HL-60 (cell line): ENCODE results near the gene HNRNPA2B1.

ENCODE experiments used
- DNase-seq, 2 experiments: peaks; one replicate each; pipeline ENCODE4 v3.0.0-alpha.2; 2010 to 2020; ENCODE audit warnings: low read depth in 1 of 2, low spot score in 1 of 2
- H3K27ac ChIP-seq: fragments of 250-450 bp; sonication (Bioruptor Pico); replicated peaks from 2 replicates; pipeline ENCODE4 v1.5.1; 2020; ENCODE audit warnings: mild to moderate bottlenecking, moderate library complexity
- H3K27me3 ChIP-seq: fragments of 250-450 bp; sonication (Bioruptor Pico); 2 replicates; pipeline ENCODE4 v1.5.1; 2021; ENCODE audit warnings: mild to moderate bottlenecking, moderate library complexity; ENCODE audit not compliant: insufficient read depth, poor library complexity, severe bottlenecking
- H3K4me3 ChIP-seq: replicated peaks from 2 replicates; pipeline ENCODE4 v1.5.1; 2011; ENCODE audit warnings: mild to moderate bottlenecking, control low read depth, low read length; ENCODE audit not compliant: insufficient read depth
- GABPA ChIP-seq: IDR thresholded peaks from 2 replicates; pipeline ENCODE4 v1.6.1; 2012; ENCODE audit warnings: low read depth
- POLR2AphosphoS5 ChIP-seq: IDR thresholded peaks from 2 replicates; pipeline ENCODE4 v1.6.1; 2012; ENCODE audit warnings: low read depth
- SPI1 ChIP-seq: IDR thresholded peaks from 2 replicates; pipeline ENCODE4 v1.6.1; 2012; ENCODE audit warnings: low read depth, mild to moderate bottlenecking, borderline replicate concordance
- TF ChIP-seq, protein P1 (sequence below): IDR thresholded peaks from 2 replicates; pipeline ENCODE4 v1.6.1; 2012; ENCODE audit warnings: low read depth; ENCODE audit not compliant: insufficient replicate concordance
- TF ChIP-seq, protein P2 (sequence below): IDR thresholded peaks from one replicate; pipeline ENCODE4 v1.5.1; 2011; ENCODE audit warnings: low read length, control low read depth, inconsistent platforms; ENCODE audit not compliant: insufficient read depth

Gene HNRNPA2B1

DNA sequence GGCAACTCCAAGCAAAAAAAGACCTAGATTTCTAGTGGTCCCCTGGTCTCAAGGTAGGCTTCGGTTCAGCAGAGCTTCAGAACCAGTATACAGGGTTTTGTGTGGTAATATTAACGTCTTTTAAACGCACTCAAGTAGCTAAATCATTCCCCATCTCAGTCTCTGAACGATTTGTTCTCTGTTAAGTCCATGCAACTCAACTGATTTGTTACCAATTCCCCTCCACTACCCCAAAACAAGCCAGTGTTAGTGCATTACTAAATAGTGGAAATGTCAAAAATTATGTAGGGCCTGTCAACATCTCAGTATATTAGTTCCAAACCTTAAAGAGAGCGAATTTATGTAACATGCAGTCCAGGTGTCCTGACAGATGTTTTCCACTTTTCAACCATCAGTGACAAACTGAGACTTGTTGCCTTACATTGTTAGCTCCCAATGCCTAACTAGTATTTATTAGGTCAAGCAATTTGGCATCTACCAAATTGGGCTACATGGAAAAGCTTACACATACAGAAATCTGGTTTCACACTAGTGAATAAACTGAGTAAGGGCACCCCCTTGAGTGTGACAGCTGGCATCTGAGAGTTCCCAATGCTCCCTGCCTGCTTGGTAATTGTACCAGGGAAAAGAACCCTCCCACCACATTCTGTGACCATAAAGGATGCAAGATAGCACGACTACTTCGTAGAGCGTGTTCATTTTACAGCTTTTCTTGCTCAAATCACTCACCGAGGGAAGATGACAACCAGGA lies 12.2 kb downstream of the HNRNPA2B1 start:
- no peak overlapping the region; the same call in 1 of the 2 replicates for H3K27ac ChIP-seq
- H3K4me3 ChIP-seq: no peak overlapping the region
- no peaks in the 10 kb centered on the region for H3K27me3 ChIP-seq
- TF ChIP-seq POLR2AphosphoS5 (peak; percentile 69), GABPA (no peak; the same call in 1 of the 2 replicates)
- no peak for DNase-seq

DNA sequence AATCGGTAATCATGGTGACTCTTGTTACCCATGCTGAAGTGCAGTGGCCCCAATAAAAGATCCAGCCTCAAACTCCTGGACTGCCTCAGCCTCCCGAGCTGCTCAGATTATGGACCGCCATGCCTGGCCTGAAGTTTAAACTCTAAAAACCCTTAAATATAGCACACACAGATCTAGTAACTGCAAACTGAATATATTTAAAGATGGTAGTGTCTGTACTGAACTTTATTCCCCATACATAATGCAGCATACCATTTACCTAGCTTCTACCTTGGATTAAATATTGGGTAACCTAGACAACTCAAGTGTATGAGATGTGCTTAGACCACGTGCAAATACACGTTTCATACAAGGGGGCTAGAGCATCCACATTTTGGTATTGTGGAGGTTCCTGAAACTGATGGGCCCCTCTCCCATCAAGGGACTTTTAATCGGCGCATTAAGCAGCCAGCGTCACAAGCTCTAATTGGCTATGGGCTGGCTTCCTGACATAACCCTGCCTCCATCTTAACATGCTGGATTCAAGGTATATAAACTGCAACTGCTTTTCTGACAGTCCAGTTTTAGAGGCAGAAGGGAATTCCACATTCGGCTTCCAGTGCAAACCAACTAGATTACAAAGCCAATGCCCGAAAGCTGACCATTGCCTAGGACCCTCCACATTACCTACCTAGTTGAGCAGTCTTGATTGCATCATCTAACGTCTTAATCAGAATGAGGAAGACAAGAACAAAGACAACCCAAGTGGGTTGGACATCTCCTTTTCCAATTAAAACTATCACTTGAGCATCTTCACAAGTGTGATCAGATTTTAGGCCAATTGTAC lies 13.0 kb downstream of the HNRNPA2B1 start:
- peak in 1 of 2 experiments; percentile 32 for DNase-seq
- no peak overlapping the region for H3K4me3 ChIP-seq
- peak overlapping the region; percentile 40 for H3K27ac ChIP-seq
- TF ChIP-seq, protein P1, sequence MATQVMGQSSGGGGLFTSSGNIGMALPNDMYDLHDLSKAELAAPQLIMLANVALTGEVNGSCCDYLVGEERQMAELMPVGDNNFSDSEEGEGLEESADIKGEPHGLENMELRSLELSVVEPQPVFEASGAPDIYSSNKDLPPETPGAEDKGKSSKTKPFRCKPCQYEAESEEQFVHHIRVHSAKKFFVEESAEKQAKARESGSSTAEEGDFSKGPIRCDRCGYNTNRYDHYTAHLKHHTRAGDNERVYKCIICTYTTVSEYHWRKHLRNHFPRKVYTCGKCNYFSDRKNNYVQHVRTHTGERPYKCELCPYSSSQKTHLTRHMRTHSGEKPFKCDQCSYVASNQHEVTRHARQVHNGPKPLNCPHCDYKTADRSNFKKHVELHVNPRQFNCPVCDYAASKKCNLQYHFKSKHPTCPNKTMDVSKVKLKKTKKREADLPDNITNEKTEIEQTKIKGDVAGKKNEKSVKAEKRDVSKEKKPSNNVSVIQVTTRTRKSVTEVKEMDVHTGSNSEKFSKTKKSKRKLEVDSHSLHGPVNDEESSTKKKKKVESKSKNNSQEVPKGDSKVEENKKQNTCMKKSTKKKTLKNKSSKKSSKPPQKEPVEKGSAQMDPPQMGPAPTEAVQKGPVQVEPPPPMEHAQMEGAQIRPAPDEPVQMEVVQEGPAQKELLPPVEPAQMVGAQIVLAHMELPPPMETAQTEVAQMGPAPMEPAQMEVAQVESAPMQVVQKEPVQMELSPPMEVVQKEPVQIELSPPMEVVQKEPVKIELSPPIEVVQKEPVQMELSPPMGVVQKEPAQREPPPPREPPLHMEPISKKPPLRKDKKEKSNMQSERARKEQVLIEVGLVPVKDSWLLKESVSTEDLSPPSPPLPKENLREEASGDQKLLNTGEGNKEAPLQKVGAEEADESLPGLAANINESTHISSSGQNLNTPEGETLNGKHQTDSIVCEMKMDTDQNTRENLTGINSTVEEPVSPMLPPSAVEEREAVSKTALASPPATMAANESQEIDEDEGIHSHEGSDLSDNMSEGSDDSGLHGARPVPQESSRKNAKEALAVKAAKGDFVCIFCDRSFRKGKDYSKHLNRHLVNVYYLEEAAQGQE: no peak
- TF ChIP-seq GABPA (no peak), SPI1 (peak; percentile 62; the same call in 1 of the 2 replicates), POLR2AphosphoS5 (peak; percentile 82)
- TF ChIP-seq, protein P2, sequence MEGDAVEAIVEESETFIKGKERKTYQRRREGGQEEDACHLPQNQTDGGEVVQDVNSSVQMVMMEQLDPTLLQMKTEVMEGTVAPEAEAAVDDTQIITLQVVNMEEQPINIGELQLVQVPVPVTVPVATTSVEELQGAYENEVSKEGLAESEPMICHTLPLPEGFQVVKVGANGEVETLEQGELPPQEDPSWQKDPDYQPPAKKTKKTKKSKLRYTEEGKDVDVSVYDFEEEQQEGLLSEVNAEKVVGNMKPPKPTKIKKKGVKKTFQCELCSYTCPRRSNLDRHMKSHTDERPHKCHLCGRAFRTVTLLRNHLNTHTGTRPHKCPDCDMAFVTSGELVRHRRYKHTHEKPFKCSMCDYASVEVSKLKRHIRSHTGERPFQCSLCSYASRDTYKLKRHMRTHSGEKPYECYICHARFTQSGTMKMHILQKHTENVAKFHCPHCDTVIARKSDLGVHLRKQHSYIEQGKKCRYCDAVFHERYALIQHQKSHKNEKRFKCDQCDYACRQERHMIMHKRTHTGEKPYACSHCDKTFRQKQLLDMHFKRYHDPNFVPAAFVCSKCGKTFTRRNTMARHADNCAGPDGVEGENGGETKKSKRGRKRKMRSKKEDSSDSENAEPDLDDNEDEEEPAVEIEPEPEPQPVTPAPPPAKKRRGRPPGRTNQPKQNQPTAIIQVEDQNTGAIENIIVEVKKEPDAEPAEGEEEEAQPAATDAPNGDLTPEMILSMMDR: no peak
- H3K27me3 ChIP-seq: no peaks in the 10 kb centered on the region

GRCh38 chr7:26186364-26187311 lies 13.9 kb downstream of the HNRNPA2B1 start:
- Histone ChIP-seq H3K27me3 (no peaks in the 10 kb centered on the region), H3K27ac (peak overlapping the region; percentile 40), H3K4me3 (no peak overlapping the region)
- TF ChIP-seq, protein P2: no peak
- 0 out of 2 replicates have a peak, but pooled peaks have one; percentile 58 for TF ChIP-seq POLR2AphosphoS5
- no peak for DNase-seq

GRCh38 chr7:26185844-26186180 lies 14.7 kb downstream of the HNRNPA2B1 start:
- TF ChIP-seq, protein P2: no peak
- TF ChIP-seq SPI1: no peak
- TF ChIP-seq, protein P1: no peak
- TF ChIP-seq GABPA: no peak
- TF ChIP-seq POLR2AphosphoS5: no peak
- no peak for DNase-seq
- H3K27ac ChIP-seq: no peak overlapping the region
- H3K27me3 ChIP-seq: no peaks in the 10 kb centered on the region
- no peak overlapping the region for H3K4me3 ChIP-seq
